GM10266 (cell line): Measurements from ENCODE around the gene RGS10.
"Not testable (repeated sequence)": the region's sequence is repeated elsewhere in the genome, so short reads cannot be mapped to it uniquely, and the experiment has no call there.

Source experiments
- DNase-seq: peaks from one replicate; pipeline ENCODE4 v3.0.0; 2012; ENCODE audit errors: extremely low spot score
- TF ChIP-seq, protein P1 (sequence below): IDR thresholded peaks from 2 replicates; pipeline ENCODE4 v1.5.1; 2012; ENCODE audit warnings: mild to moderate bottlenecking, low read depth; ENCODE audit not compliant: control insufficient read depth, insufficient read depth; ENCODE audit errors: missing control alignments

RGS10 gene

DNA sequence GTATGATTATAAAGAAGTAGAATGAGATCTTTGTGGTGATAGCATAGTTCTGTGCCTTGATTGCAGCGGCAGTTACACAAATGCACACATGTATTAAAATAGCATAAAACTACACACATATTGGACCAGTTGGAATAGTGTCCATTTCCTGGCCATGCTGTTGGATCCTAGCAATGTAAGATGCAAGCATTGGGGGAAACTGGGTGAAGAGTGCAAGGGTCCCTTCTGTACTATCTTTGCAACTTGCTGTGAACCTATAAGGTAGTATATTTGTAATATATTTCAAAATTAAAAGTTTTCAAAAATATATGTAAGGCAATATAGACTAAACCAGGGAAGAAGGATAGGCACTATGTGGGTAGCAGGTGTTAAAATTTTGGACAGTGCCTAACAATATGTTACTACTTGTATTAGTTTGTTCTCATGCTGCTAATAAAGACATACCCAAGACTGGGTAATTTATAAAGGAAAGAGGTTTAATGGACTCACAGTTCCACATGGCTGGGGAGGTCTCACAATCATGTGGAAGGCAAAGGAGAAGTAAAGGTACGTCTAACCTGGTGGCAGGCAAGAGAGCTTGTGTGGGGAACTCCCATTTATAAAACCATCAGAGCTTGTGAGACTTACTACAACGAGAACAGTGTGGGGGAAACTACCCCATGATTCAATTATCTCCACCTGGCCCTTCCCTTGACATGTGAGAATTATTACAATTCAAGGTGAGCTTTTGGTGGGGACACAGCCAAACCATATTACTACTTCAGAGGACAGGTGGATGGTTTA is 71.4 kb downstream of the RGS10 start:
- TF ChIP-seq, protein P1, sequence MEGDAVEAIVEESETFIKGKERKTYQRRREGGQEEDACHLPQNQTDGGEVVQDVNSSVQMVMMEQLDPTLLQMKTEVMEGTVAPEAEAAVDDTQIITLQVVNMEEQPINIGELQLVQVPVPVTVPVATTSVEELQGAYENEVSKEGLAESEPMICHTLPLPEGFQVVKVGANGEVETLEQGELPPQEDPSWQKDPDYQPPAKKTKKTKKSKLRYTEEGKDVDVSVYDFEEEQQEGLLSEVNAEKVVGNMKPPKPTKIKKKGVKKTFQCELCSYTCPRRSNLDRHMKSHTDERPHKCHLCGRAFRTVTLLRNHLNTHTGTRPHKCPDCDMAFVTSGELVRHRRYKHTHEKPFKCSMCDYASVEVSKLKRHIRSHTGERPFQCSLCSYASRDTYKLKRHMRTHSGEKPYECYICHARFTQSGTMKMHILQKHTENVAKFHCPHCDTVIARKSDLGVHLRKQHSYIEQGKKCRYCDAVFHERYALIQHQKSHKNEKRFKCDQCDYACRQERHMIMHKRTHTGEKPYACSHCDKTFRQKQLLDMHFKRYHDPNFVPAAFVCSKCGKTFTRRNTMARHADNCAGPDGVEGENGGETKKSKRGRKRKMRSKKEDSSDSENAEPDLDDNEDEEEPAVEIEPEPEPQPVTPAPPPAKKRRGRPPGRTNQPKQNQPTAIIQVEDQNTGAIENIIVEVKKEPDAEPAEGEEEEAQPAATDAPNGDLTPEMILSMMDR = no peak
- DNase-seq = no peak

DNA sequence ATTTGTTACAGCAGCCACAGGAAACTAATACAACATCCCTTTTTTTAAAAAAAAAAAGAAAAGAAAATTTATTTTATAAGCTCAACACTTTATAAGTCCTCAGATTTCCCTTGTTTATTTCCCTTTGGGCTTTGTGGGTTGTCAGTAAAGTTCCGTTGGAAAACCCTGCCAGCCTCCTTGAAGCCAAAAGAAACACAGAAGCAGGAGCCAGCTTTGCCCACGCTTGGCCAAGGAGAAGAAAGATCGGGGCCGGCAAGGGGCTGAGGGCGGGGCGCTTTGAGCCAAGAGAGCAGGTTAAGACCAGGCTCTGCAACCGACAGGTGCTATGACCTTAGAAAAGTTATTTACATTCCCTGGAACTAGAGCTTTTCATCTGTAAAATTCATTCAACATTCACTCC is 72.7 kb downstream of the RGS10 start:
- DNase-seq = no peak
- TF ChIP-seq, protein P1 = no peak

DNA sequence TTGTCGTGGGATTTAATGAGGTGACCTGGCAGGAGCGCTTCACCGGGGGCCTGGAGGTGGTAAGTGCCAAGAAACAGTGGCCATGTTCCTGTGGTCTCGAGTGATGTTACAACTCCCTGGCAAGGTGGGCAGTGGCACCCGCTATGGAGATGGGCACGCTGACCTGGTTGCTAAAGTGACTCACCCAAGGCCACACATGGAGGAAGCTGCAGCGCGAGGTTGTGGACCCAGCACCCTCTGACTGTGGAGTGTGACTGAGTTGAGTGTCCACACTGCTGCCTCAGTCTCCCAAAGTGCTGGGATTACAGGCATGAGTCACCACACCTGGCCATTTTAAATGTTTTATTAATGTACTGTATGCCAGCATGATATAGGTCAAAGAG is 73.2 kb downstream of the RGS10 start:
- DNase-seq = no peak
- TF ChIP-seq, protein P1 = no peak

DNA sequence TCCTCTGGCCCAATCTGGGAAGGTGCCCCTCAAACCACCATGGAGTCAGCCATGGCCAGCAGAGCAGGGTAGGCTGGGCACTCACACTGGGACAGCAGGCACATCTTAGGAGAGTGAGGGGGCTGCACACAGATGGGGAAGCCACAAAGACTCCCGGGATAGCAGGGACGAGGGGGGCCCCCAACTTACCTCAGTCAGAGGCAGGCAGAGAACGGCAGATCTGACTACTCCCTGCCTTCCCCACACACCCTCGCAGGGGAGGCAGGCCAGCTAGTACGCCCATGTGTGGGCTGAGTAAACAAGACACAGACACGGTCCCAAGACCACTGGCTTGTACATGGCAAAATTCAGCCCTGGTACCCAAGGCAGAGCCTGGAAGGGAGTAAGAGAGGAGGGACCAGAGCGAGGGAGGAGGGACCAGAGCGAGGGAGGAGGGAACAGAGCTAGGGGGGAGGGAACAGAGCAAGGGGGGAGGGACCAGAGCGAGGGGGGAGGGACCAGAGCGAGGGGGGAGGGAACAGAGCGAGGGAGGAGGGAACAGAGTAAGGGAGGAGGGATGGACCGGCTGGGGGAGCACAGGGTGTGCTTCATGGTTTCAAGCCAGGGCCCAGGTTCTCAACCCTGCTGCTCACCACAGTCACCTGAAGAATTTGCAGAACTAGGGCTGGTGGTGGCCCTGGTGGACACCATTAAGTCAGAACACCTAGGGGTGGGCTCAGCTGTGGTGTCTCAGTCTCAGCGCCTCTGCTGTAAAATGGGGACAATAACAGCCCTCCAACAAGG is 73.8 kb downstream of the RGS10 start:
- TF ChIP-seq, protein P1 = no peak
- DNase-seq = no peak

DNA sequence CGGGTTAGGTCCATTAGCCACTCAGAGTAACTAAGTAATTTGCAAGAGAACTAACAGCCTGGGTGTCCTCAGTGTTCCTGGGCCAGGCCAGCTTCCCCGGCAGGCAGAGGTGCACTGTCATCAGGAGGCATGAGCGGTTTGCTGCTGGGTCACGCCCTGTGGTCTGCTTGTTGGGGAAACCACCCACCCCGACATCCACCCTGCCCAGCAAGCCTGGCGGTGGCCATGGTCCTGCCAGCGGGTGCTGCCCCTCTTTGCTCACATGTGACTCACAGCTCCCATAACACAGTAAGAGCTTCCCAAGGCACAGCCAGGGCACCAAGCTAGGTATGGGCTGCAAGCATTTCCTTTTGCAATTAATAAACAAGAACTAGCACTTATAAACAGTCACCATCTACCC is 75.9 kb downstream of the RGS10 start:
- no peak for DNase-seq
- TF ChIP-seq, protein P1 = no peak

DNA sequence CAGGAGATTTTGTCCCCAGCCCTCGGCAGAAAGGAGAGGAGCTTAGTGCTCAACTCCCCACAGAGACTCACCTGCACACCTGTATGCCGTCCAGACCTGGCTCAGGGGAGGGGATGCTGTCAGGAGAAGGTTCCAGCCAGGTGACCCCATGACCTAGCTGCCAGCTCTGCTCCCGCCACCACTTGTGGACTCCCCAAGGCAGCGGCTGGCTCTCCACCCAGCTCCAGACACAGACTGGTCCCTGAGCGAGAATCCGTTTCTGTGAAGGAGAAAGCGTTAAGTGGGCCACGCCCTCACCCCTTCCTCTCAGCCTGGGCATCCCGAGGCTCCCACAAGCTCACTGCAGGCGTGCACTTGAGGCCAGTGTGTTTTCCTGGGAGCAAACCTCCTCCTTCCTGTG is 76.4 kb downstream of the RGS10 start:
- TF ChIP-seq, protein P1 = no peak
- DNase-seq = no peak

DNA sequence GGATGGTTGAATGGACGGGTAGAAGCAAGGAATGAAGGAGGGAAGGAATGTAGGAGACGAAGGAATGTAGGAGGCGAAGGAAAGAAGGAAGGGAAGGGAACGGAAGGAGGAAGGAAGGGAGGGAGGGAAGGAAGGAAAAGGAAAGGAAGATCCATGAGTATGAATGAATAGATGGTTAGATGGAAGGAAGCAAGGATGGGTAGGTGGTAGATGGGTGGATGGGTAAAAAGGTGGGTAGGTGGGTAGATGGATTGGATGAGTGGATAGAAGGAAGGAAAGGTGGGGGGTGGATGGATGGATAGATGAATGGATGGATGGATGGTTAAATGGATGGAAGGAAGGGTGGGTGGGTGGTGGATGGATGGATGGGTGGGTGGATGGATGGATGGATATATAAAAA is 77.4 kb downstream of the RGS10 start:
- TF ChIP-seq, protein P1 = no peak
- DNase-seq = no peak

DNA sequence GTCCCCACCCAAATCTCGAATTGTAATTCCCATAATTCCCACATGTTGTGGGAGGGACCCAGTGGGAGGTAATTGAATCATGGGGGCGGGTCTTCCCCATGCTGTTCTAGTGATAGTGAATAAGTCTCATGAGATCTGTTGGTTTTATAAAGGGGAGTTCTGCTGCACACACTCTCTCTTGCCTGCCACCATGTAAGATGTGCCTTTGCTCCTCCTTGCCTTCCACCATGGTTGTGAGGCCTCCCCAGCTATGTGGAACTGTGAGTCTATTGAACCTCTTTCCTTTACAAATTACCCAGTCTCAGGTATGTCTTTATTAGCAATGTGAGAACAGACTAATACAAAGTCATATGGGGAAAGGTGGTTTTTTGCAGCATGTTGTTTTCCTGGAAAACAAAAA is 79.3 kb downstream of the RGS10 start:
- not testable (repeated sequence) for DNase-seq
